IPS DF 6.9 (cell line): Measurements from ENCODE around the gene PPIP5K2.

Experiments used
- DNase-seq: peaks from one replicate; pipeline ENCODE4 v3.0.0-alpha.2; 2013; ENCODE audit warnings: low read depth, low spot score
- H3K27ac ChIP-seq: one replicate; pipeline ENCODE4 v1.5.1; 2013; ENCODE audit warnings: low read length, control low read depth
- H3K27me3 ChIP-seq: 2 replicates; pipeline ENCODE4 v1.6.1; 2013; ENCODE audit warnings: mild to moderate bottlenecking, low read length; ENCODE audit not compliant: control insufficient read depth, insufficient read depth
- H3K36me3 ChIP-seq: 2 replicates; pipeline ENCODE4 v1.6.1; 2013; ENCODE audit warnings: low read length; ENCODE audit not compliant: control insufficient read depth, insufficient read depth
- H3K4me1 ChIP-seq: 2 replicates; pipeline ENCODE4 v1.6.1; 2013; ENCODE audit warnings: low read length; ENCODE audit not compliant: control insufficient read depth, insufficient read depth
- H3K4me3 ChIP-seq: 2 replicates; pipeline ENCODE4 v1.5.1; 2013; ENCODE audit warnings: mild to moderate bottlenecking, low read length
- H3K9me3 ChIP-seq: 2 replicates; pipeline ENCODE4 v1.6.1; 2013; ENCODE audit warnings: low read length, inconsistent platforms; ENCODE audit not compliant: control insufficient read depth, insufficient read depth
- WGBS: extraction: QIAGEN DNeasy Blood & Tissue Kit; methylation state at CpG from one replicate; pipeline ENCODE4 v1.1.7; 2013; ENCODE audit warnings: mixed read lengths, missing lambda C conversion rate; ENCODE audit not compliant: insufficient read length, insufficient coverage; 5-methylcytosine and 5-hydroxymethylcytosine counted together

PPIP5K2 gene

DNA sequence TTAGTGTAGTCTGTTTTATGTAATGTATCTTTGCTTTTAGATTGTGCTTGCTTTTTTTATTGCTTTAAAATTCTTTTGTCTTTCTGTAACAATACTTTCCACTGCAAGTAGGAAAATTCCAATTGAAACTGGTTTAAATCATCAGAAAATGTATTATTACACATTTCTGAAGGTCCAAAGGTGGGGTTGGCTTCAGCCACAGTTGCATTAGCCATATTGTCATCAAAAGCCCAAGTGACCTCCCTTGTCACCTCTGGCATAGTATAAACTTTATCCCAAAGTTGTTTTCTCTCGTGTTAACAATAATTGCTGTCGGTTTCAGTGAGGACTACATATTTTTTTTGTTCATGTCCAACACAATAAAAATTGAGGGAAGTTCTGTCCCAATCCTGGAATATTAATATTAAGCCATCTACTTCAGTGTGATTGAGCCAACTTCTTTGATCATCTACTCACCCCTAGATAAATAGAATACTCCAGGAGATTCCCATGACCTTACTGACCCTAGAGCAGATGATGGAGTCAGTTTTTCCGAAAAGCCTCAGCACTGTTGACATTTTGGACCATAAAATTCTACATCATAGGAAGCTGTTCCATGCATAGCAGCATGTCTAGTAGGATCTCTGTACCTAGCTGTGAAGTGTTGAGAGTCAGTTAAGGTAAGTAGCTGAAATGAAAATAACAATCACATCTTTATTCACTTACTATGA, 86.0 kb downstream of the PPIP5K2 start:
- DNase-seq: no peak
- no peaks in the 10 kb centered on the region for H3K27me3 ChIP-seq
- H3K4me3 ChIP-seq: no peak overlapping the region
- no peaks in the 10 kb centered on the region for H3K36me3 ChIP-seq
- H3K9me3 ChIP-seq: no peaks in the 10 kb centered on the region
- H3K4me1 ChIP-seq: no peaks in the 10 kb centered on the region
- no peak overlapping the region for H3K27ac ChIP-seq
- WGBS: no CpG with 5 or more reads among the region's 3 CpGs

DNA sequence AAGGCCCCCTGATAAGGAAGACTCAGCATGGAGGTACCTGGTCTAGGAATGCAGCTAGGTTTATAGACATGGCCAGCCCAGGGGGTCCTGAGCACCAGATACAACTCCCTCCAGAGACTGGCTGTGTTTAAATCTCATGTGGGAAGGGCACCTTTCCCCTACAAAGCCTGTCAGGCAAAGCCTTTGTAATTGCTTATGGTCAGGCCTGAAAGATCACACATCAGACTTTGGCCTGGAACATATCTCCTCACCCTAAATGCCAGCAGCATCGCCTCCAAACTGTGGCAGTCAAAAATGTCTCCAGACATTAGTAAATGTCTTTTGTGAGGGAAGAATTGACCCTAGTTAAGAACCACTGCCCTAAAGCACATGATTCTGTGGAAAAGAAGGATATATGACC, 86.9 kb downstream of the PPIP5K2 start:
- Histone ChIP-seq H3K36me3 (no peaks in the 10 kb centered on the region), H3K27ac (no peak overlapping the region), H3K27me3 (no peaks in the 10 kb centered on the region), H3K9me3 (no peaks in the 10 kb centered on the region), H3K4me3 (no peak overlapping the region), H3K4me1 (no peaks in the 10 kb centered on the region)
- DNase-seq: no peak
- WGBS: no CpG with 5 or more reads among the region's 1 CpG

DNA sequence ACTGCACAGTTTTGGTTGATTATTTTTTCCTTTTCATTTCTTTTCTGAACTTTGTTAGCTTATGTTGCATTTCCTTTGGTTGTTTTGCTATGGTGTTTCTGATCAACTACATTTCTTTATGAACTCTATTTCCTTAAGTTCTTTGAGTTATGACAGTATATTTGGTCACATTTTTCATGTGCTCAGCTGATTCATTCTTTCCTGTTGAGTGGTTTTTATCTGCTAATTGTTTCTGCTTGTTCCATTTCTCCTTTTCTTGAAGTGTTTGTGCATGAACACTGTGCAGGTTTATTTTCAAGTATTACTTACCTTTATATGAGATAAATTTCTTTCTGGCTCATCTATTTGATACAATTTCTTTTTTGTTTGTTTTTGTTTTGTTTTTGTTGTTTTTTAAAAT, 87.6 kb downstream of the PPIP5K2 start:
- Histone ChIP-seq H3K27me3 (no peaks in the 10 kb centered on the region), H3K27ac (no peak overlapping the region), H3K4me3 (no peak overlapping the region), H3K36me3 (no peaks in the 10 kb centered on the region), H3K9me3 (no peaks in the 10 kb centered on the region), H3K4me1 (no peaks in the 10 kb centered on the region)
- DNase-seq: no peak

DNA sequence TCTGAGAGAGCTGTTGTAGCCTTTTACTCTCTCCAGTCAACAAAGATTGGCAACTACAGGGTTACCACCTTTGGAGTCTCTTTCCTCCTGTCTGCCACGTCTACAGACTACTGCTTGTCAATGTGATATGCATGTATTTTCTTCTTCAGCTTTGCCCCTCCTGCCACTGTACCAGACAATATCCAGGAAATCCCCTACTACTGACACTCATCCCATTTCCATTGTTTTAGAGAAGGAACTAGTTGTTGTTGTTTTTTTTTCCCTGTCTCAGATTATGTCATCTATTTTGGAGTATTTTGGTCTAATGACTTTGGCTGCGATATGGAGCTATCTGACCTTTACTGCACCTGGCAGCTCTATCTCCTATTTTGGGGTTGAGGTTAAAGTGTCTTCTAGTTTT, 88.4 kb downstream of the PPIP5K2 start:
- Histone ChIP-seq H3K27ac (no peak overlapping the region), H3K36me3 (no peaks in the 10 kb centered on the region), H3K9me3 (no peaks in the 10 kb centered on the region), H3K4me3 (no peak overlapping the region), H3K4me1 (no peaks in the 10 kb centered on the region), H3K27me3 (no peaks in the 10 kb centered on the region)
- no CpG with 5 or more reads among the region's 2 CpGs for WGBS
- no peak for DNase-seq

DNA sequence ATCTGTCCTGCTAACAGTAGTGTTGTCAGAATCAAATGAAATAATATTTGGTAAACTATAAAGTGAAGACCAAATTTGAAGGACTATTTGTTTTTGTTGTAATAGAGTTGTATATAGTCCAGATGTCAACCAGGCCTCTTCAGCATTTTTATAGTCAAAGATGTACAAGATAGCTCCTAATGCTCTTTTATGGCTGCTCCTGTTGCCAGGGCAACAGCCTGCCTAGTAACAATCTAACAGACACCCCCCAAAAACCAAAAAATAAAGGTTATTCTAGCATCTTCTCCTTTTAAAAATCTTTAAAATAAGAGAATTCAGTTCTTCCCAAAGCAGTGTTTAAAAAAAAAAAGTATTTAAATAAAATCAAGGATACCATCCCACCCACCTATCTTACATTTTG, 89.0 kb downstream of the PPIP5K2 start:
- no peak for DNase-seq
- Histone ChIP-seq H3K9me3 (no peaks in the 10 kb centered on the region), H3K27me3 (no peaks in the 10 kb centered on the region), H3K36me3 (no peaks in the 10 kb centered on the region), H3K27ac (no peak overlapping the region), H3K4me1 (no peaks in the 10 kb centered on the region), H3K4me3 (no peak overlapping the region)

DNA sequence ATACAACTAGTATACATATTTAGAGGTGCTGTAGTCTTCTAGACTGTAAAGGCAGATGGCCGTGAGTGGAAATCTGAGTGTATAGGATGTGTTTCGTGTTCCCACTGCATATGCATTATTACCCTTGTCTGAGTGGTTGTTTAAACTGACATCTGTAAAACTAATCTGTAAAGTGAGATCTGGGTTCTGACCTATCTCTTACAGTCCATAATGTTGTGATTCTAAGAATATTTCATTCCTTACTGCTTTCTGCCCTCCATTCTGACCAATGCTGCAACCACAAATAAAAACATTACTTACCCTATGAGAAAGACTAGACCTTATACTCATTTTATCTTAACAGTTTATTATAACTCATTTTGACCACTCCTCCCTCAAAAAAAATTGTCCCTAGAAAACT, 90.9 kb downstream of the PPIP5K2 start:
- Histone ChIP-seq H3K27ac (no peak overlapping the region), H3K4me3 (no peak overlapping the region), H3K9me3 (no peaks in the 10 kb centered on the region), H3K4me1 (no peaks in the 10 kb centered on the region), H3K27me3 (no peaks in the 10 kb centered on the region), H3K36me3 (no peaks in the 10 kb centered on the region)
- no peak for DNase-seq
- no CpG with 5 or more reads among the region's 2 CpGs for WGBS

DNA sequence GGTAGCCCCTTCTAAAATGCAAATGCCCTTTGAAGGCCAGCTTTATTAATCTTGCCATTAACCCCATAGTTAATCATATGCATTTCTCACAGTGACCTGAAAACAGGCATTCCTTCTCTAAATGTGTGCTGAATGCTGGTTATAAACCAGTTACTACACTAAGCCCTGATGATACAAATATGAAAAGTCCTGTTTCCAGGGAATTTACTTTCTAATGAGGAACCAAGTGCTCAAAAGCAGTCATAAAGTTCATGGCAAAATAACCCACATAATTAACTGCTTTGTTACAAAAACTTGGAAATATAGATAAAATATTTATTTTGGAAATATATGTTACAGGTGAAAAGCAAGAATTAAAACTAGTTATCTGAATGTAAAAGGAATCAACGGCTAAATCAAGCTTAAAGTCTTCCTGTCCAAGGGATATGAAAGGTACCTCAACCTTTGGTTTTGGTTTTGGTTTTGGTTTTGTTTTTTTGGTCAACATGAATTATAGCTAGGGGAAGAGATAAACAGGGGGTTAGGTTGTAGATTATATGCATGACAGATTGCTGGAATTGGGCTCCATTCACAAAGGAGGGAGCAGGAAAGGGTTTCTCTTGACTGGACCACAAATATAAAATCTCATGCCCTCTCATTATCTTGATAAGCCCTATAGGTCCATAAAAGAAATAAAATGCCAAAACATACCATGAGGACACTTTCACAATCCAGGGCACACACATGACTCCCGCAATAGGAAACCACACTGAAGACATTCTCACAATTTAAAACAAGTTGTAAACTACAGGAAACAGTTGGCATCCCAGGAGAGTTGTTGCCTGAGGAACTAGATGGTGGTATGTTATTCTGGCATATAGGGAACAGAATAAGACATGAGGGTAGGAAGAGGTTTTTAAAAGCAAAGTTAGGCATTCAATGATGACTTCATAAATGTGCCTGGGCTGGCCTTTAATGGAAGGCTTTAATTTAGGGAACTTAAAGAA, 91.8 kb downstream of the PPIP5K2 start:
- no peak overlapping the region for H3K4me3 ChIP-seq
- no peaks in the 10 kb centered on the region for H3K9me3 ChIP-seq
- no peaks in the 10 kb centered on the region for H3K36me3 ChIP-seq
- no peak for DNase-seq
- no CpG with 5 or more reads among the region's 2 CpGs for WGBS
- no peak overlapping the region for H3K27ac ChIP-seq
- no peaks in the 10 kb centered on the region for H3K4me1 ChIP-seq
- H3K27me3 ChIP-seq: no peaks in the 10 kb centered on the region

DNA sequence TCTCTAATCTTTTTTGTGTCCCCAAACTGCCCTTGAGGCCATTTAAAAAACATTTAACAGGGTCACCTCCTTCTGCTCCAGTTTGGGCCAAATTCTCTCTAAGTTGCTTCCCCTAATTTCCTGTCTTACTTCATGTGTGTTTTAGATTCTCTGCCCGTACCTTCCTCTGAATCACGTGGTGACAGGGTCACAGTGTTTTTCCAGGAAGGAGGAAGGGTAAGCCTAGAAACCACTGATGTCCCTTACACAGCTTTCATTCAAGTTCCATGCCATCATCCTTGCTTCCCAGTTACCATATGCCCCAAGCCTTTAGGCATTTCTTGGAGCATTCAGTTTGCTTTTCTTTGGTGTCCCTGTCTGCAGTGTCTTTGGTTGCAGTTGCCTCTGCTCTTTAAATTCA, 96.0 kb downstream of the PPIP5K2 start:
- whole genome bisulfite sequencing: no CpG with 5 or more reads among the region's 2 CpGs
- no peak for DNase-seq
- H3K4me1 ChIP-seq: no peaks in the 10 kb centered on the region

DNA sequence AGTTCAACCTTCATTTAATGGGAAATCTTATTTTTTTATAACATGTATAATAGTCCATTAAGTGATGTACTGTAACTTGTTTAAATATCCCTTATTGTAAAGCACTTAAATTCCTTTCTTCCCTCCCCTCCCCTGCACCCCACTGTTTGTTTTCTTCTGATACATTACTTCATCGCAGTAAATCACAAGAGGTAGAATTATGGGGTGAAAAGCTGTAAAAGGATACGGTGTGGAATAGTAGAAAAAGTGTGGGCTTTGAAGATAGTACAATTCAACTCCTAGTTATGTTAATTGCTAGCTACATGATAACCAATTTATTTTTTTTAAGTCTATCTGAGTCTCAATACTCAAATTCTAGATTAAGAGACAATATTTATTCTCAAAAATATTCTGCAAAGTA, 96.6 kb downstream of the PPIP5K2 start:
- no peaks in the 10 kb centered on the region for H3K27me3 ChIP-seq
- H3K9me3 ChIP-seq: no peaks in the 10 kb centered on the region
- H3K27ac ChIP-seq: no peak overlapping the region
- DNase-seq: no peak
- no CpG with 5 or more reads among the region's 2 CpGs for WGBS
- no peak overlapping the region for H3K4me3 ChIP-seq
- no peaks in the 10 kb centered on the region for H3K36me3 ChIP-seq
- no peaks in the 10 kb centered on the region for H3K4me1 ChIP-seq

More for the DNA sequence above, 96.0 kb downstream of the PPIP5K2 start:
- Histone ChIP-seq H3K27me3 (no peaks in the 10 kb centered on the region), H3K27ac (no peak overlapping the region), H3K4me3 (no peak overlapping the region), H3K36me3 (no peaks in the 10 kb centered on the region), H3K9me3 (no peaks in the 10 kb centered on the region)

DNA sequence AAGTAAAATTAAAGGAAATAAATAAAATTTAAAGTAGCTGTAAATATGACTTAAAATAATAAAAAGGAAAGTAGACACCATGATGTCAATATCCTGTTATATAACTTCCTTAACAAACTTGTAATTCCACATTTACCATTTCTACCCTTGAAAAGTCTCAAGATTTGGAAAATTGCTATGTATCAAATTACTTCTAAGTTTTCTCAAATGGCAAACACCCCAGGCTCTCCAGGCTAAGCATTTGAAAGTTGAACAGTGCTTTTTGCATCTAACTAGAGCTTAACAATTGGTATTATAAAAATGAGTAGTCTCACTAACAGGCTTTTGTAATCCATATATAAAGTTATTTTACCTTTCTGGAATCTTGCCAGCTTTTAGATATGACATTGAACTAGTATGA, 97.0 kb downstream of the PPIP5K2 start:
- H3K27me3 ChIP-seq: no peaks in the 10 kb centered on the region
- no peaks in the 10 kb centered on the region for H3K9me3 ChIP-seq
- no peak overlapping the region for H3K4me3 ChIP-seq
- no peak overlapping the region for H3K27ac ChIP-seq
- no peaks in the 10 kb centered on the region for H3K36me3 ChIP-seq
- DNase-seq: no peak
- H3K4me1 ChIP-seq: no peaks in the 10 kb centered on the region

DNA sequence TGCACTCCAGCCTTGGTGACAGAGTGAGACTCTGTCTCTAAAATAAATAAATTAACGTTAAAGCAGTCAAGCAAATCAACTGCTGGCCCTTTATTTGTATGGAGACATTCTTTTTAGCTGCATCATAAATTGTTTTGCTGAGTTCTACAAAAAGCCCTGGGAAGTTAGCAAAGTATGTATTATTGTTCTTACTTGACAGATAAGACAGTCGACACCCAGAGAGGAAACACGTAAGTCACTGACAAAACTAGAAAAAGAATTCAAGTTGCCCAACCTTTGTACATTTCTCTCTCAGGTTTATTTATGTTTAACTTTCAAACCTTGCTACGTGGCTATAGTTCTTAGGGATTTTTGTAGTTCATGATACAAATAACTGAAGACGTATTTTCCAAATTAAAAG, 98.1 kb downstream of the PPIP5K2 start:
- WGBS: no CpG with 5 or more reads among the region's 5 CpGs
- H3K4me3 ChIP-seq: no peak overlapping the region
- no peaks in the 10 kb centered on the region for H3K9me3 ChIP-seq
- no peaks in the 10 kb centered on the region for H3K27me3 ChIP-seq
- H3K4me1 ChIP-seq: no peaks in the 10 kb centered on the region
- H3K27ac ChIP-seq: no peak overlapping the region
- H3K36me3 ChIP-seq: no peaks in the 10 kb centered on the region
- no peak for DNase-seq
